GM11168 (cell line): ENCODE results near the gene HSD17B10.
"Not testable (repeated sequence)": the region's sequence is repeated elsewhere in the genome, so short reads cannot be mapped to it uniquely, and the experiment has no call there.

Source experiments
- in situ Hi-C: fragments of 300-500 bp; cut with MboI; formaldehyde crosslinking; loops from one replicate; pipeline ENCODE4 v1.12.0; 2022; ENCODE audit warnings: low sequenced_read_pairs; ENCODE audit not compliant: unreplicated experiment

The HSD17B10 gene

GRCh38 chrX:53433651-53434639 lies at the start of gene HSD17B10:
Gene HSD17B10, minus strand, starts transcription at chrX:53434370. Its CDS starts 25 bp downstream, at chrX:53434345.
- in situ Hi-C loops: no loop called here

DNA sequence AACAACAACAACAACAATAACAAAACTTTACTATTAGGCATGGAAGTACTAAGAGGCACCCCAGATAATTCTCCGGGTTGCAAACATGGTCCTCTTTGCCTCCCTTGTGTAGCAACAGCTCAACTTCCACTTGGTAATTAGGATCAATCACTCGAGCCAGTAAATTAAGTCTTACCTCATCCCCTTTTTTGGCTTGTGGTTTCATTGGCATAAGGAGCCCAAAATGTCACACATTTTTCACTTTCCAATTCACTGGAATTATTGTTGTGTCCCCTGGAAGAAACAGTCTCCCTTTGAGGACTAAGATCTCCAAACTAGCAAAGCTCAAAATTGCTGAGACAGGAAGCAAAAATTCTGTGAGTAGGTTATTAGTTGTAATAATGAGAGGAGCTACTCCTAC lies 49.2 kb upstream of the HSD17B10 start:
- in situ Hi-C loops: no loop called here

DNA sequence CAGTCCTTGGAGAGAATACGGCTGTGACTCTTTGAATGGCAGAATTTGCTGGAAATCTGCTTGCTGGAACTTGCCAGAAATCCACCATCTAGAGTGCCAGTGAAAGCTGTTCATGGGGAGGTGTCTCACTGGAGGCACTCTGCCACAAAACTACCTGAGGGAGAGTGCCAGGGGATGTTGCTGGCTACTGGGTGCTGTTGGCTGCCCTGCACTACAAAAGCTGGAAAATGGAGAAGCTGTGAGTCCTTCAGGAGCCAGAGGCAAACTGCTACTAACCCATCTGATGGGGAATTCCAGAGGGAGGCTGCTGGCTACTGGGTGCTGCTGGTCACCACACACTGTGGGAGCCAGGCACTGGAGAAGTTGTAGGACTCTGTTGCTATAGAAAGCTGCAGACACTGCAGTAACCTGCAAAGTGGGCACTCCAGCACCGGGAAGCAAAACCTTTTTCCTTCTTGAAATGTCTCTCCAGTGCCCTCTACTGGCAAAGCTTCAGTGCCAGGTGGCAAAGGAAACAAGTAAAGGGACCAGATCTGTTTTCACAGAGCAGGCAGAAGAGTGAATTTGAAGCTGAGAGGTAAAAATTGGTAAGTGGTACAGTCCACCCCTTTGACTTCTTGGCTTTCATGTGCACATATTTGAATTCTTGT lies 47.8 kb upstream of the HSD17B10 start:
- in situ Hi-C loops: no loop called here

GRCh38 chrX:53481093-53481492 lies 46.9 kb upstream of the HSD17B10 start:
- in situ Hi-C loops: no loop called here

- in situ Hi-C loops: no loop called here
These were observed 45.1 kb upstream of the HSD17B10 start for GRCh38 chrX:53479301-53479700.

GRCh38 chrX:53476371-53476770 lies 42.2 kb upstream of the HSD17B10 start:
- in situ Hi-C loops: no loop called here

- in situ Hi-C loops: no loop called here
These were observed 40.5 kb upstream of the HSD17B10 start for GRCh38 chrX:53474707-53475106.

DNA sequence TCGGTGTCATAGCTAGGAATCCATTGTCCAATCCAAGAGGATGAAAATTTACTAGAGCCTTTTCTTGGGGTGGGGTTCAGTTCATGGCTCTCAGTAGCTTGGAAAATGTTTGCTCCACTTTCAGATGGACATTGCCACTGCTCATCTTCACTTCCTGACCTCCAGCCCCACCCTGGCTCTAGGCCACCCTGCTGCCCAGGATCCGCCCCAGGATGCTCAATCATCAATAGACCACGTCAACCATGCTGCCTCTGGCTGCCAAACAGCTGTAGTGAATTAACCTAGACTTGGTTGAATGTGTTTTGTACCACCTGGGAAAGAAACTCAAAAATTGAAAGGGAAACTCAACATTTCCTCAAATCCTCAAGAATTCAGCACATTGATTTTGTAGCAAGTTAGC lies 37.2 kb upstream of the HSD17B10 start:
- in situ Hi-C loops: no loop called here

DNA sequence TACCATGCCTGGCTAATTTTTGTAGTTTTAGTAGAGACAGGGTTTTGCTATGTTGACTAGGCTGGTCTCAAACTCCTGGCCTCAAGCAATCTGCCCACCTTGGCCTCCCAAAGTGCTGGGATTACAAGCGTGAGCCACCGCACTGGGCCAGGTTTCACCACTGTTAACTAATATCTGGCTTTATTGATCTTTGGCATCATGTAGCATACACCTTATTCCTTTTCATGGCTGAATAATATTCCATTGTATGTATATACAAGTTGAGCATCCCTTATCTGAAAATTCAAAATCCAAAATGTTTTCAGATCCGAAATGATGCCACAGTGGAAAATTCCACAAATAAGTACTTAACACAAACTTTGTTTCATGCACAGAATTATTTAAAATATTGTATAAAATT lies 34.5 kb upstream of the HSD17B10 start:
- in situ Hi-C loops: not testable (repeated sequence)

DNA sequence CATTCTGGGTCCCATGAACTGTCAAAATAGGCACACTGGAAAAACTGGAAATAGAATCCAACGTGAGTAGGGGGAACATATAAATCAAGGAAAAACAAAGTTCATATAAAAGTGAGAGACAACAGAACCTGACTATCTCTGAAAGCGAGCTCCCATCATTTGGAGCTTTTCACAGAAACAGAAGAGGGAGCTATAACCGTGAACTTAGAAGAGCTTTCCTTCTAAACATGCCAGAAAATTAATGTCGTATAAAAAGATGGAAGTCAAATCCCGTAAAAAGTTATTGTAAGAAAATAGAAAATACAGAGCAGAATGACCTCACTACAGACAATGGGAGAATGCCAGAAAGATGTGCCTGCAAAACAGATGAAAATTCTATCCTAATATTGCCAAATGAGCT lies 23.9 kb upstream of the HSD17B10 start:
- in situ Hi-C loops: no loop called here

DNA sequence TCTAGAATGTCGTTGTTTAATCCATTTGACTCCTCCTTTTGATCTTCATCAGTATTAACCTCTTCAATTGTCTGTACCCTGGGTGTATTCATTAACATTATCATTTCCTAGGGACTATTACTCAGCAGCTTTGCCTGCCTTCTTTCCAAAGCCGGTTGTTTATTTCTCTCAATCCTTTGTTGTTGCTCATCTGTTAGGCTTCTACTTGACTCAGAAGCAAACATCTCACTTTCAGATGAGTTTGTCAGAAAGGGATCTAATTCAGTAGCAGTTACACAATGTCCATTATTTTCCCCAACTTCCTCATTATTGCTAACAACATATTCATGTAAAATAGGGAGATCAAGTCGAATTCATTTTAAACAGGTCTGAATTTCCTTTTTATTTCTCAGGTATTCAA lies 22.1 kb upstream of the HSD17B10 start:
- in situ Hi-C loops: no loop called here

DNA sequence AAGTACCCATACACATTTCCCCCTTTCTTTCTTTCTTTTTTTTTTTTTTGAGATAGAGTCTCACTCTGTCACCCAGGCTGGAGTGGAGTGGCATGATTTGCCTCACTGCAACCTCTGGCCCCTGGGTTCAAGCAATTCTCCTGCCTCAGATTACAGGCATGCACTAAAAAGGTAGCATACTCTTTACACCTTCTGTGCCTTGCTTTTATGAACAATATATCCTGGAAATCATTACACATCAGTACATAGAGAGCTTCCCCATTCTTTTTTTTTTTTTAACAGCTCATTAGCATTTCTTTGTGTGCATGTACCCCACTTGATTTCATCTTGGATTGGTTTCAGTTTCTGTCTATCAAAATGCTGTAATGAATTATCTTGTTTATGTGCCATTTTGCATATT lies 18.6 kb upstream of the HSD17B10 start:
- in situ Hi-C loops: no loop called here

DNA sequence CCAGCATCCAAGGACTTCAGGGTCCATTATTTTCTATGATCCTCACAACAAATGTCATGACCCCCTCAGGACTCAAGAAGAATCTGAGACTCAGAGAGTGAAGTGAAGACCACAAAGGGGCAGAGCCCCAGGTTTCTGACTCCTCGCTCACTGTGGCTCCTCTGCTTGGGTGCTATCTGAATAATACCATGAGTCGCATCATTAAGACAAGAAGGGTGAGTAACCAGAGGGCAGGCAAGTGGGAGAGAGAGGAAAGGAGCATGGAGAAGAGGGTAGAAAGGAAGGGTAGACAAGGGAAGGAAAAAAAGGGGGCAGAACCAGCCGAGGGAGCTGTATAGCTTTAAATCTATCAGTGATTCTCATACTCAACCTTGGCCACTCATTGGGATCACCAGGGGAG lies 15.5 kb upstream of the HSD17B10 start:
- in situ Hi-C loops: no loop called here

GRCh38 chrX:53447441-53447840 lies 13.3 kb upstream of the HSD17B10 start:
- in situ Hi-C loops: no loop called here

- in situ Hi-C loops: no loop called here
These were observed 11.8 kb upstream of the HSD17B10 start for GRCh38 chrX:53445977-53446376.

DNA sequence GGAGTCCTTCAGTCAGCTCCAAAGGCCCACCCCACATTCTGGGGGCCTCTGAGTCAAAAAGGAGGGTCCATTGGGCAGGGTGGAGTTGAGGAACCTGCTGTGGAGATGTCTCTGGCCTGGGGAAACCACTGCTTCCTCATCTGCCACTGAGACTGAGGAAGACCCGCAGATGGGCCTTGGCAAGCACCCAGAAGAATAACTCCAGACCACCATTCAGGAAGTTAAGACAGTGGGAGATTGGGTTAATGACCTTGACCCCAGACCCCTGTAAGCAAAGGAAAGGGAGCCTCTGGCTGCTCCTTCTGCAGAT lies 8.1 kb upstream of the HSD17B10 start:
- in situ Hi-C loops: no loop called here

DNA sequence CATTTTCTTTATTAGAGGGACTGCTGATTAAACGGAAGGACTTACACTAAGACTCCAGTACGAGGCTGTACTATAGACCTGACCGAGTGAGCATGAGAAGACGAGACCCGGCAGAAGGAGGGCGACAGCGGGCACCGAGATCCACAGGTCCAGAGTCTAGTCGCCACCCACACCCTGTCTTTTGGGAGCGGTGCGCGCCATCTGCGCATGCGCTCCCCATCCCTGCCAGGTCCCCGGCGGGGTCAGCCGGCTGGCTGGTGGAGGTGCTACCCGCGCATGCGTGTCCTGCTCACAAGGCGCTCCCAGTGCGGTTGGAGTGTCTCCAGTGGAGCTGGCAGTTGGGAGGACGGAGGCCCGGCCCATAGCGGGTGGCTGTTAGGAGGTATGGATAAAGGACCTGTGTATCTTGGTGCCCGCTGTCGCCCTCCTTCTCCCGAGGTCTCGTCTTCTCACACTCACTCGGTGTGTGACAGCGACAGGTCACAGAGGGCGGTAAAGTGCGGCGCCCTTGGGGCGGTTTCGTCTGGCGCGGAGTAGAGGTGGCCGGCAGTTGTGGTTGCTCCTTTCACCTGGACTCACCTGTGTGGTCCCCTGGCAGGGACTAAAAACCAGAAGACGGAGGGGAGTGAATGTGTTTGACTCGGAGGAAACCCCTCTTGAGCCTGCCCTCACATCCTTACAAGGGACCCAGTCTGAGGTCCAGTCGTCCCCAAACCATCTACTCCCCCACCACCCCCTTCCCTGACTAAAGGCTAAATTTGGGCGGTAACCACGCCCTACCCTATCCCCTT lies 7.6 kb upstream of the HSD17B10 start:
- in situ Hi-C loops: no loop called here

- in situ Hi-C loops: no loop called here
These were observed 6.7 kb upstream of the HSD17B10 start for GRCh38 chrX:53440621-53441517.

DNA sequence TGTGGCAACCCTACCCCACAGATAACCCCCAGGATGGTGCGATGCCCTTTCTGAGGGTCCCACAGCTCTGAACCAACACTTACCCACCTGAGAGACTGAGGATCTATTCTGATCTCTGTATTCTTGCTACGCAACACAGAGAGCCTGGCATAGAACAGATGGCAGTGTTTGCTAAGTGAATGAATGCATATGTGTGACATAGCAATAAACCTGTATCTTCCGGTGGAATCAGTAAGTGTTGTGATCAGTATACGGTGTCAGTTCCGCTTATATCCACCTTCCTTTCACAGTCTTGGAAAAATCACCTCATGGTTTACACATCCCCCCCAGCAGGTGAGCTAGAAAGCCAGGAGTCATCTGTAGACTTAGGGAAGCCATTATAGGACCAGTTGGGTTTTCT lies 5.9 kb upstream of the HSD17B10 start:
- in situ Hi-C loops: no loop called here

GRCh38 chrX:53438832-53439230 lies 4.7 kb upstream of the HSD17B10 start:
- in situ Hi-C loops: no loop called here
